Right hindlimb (tissue), 1 donor: Measurements from ENCODE around the gene NR6A1.
"Not testable (repeated sequence)": the region's sequence is repeated elsewhere in the genome, so short reads cannot be mapped to it uniquely, and the experiment has no call there.

Experiments used
- DNase-seq: peaks from one replicate; pipeline ENCODE4 v3.0.0-alpha.2; 2018

Gene NR6A1

DNA sequence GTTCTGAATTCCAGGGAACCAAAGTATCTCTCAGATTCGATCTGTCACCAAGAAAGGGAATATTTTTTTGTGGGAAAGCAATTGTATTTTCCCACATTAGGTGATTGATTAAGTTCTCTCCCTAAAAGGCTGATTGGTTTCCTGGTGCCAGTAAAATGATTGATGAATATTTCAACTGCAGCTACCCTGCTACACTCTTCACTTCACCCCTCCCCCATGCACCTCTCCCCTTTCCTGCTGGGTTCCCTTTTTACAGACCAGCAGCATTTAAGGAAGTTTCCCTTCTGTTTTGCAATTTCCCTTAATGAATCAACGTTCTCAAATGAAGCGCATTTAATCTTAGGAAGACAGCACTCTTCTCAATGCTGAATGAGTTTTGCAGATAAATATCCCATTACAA, 13.1 kb downstream of the NR6A1 start:
- DNase-seq = no peak

DNA sequence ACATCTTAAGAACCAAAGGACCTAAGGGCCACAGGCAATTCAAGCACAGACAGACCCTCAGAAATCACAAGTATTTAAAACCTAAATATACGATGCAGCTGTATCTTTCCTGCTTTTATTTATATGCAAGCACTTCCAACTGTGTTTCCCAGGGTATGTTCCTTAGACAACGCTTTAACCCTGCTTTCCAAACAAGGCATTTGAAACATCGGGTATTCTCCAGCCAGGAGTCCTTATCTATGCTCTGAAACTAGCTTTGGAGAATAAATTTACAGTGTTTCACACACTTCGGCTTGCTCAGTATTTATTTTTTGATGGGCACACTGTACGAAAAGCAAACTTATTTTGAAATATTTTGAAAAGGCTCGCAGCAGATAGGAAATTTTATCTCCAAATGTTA, 13.5 kb downstream of the NR6A1 start:
- DNase-seq = no peak

DNA sequence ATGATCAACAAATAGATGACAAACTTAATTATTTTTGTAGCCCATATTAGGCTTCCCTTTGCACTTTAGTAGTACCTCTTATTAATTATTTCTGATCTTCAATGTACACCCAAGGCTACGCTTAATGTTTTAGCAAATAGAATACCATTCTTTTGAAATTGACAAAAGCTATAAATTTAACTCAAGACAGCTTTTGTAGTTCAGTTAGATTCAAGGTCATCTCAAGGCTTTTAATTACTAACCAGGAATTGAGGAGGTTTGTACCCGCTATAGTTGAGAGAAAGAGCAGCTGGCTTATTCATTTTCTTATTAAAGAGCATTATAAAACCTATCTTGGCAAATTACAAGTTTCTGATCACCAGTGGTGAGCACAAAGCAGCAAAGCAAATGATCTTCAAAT, 15.1 kb downstream of the NR6A1 start:
- DNase-seq = no peak

DNA sequence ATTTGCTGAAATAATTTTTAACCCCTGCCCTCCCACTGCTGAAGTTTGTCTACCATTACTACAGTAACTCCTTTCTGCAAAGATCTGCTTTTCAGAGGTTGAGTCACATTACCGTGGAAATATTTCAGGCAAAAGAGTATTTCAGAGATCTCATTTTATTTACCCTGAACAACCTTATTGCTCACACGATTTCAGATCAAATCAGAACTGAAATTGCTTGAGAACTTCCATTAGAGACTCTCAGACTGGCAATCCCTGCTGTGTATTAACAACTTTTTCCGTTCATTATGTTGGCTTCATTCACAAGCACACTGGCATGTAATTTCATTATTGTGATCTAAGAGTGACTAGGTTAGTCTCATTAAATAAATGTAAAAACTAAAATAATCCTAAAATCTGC, 16.1 kb downstream of the NR6A1 start:
- DNase-seq = no peak

DNA sequence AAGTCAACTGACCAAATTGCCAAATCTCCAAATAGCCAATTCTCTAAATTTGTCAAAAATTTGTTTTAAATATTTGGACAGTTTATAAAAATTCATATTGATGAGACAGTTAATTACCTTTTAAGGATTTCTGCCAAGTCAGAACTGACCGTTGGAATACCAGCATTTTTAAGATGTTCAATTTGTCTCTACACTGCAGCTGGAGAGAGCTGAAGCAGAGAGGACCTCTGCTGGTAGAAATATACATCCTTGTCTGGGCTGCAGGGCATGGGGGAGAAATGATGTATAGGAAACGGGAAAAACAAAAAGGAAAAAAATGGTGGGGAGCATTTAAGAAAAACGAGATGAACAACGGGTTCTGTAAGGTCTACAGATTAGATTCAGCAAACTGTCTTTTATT, 16.8 kb downstream of the NR6A1 start:
- no peak for DNase-seq

DNA sequence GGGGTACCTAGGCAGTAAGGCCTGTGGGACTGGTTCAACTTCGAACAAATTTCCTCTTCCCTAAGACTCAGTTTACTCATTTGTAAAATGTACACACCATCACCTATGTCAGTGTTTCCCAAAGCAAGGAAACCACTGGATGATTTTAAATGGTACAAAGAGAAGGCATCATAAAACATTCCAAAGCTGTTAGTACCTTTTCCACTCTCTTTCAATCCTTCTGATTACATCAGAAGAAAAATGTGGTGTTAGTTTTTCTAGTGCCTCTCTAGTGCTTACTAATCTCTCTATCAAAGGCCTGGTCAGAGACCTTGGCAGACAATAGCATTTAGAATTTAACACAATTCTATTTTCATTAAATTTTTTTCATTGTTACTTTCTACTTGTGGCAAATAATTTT, 18.1 kb downstream of the NR6A1 start:
- DNase-seq = no peak

DNA sequence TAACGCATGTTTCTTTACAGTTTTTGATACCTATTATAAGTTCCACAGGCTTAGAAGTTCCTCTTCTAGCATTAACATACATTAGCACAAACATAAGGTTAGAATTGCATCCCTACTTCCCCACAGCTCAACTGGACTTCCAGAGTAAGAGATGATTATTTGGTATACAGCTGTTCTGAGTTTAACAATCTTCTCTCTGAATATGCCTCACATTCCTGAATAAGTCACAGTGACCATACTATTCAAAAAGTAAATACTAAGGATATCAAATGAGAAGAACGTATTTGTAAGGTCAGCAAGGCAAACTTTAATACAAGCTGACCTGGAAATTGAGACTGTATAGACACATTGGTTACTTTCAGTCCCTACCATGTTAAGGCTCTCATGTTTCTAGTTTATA, 21.3 kb downstream of the NR6A1 start:
- no peak for DNase-seq

DNA sequence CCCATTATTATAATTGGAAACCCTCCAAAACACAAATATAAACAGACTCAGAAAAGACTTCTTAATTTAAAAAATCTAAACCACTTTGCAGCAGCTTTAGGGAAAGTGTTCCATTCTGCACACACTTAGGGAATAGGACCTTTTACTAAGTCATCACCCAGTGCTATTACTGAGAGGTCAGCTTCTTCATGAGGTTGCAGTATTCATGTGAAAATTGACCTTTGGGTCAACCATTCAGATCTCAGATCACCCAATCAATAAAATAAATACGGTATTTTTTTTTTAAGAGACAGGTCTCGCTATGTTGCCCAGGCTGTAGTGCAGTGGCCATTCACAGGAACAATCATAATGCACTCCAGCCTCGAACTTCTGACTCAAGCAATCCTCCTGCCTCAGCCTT, 21.8 kb downstream of the NR6A1 start:
- no peak for DNase-seq

DNA sequence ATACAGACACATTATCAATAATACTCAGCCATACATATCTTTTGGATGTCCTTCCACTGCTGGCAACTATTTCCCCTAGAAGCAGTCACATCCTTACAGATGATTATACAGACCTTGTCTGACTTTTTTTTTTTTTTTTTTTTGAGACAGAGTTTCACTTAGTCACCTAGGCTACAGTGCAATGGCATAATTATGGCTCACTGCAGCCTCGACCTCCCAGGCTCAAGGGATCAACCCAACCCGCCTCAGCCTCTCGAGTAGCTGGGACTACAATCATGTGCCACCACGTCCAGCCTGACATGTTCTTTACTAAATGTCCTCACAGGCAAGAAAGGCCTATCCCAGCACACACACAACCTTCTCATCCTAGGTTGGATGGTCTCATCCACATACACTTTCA, 24.0 kb downstream of the NR6A1 start:
- DNase-seq = no peak

DNA sequence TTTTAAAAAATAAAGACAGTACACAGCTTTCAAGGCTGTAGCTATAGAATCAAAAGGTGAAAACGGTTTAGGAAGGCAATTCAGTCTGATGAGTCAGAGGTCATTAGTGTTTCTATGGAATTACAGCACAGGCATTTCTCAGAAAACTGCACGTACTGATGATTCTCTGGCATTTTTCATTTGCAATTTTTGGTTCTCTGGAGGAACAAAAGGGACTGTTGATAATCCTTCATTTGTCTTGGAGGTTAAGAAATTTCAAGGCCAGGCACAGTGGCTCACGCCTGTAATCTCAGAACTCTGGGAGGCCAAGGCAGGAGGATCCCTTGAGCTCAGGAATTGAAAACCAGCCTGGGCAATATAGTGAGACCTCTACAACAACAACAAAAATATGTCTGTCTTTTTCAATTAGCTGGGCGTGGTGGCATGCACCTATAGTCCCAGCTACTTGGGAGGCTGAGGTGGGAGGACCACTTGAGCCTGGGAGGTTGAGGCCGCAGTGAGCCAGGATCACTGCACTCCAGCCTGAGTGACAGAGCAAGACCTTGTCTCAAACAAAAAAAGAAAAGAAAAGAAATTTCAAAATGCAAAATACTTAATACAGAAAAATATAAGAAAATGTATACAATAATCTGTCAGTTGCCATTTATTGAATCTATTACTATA, 27.3 kb downstream of the NR6A1 start:
- no peak for DNase-seq

DNA sequence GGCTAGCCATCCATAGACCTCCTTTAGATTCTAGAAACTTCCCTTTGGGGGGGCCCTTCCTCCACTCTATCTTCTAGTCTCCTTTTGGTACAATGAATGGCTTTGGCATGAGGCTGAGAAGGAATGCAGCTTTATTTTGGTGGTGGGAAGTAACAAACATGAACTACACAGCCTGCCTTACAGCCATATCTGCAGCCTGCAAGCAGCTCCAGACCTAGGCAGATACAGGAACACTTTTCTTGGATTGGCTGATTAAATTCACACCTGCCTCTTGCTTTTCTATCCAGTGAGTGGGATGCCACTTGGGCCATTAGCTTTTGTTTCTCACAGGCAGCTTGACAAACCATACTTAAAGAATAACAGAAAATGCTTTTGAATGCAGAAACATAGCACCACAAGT, 28.2 kb downstream of the NR6A1 start:
- DNase-seq = no peak

DNA sequence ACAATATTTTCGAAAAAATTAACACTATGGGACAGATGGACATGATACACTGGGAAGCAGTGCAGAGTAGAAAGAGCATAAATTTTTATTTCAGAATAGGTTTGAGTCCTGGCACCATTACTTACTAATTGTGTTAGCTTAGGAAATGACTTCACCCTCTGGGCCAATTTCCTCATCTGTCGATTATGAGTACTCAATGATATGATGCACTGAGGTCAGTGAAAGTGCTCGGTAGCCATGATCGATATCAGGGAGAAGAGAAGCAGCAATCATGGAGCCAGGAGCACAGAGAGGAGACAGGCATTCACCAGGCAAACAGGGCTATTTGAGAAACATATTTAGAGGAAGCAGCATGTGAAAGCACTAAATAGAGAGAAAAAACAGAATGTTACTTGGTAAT, 29.4 kb downstream of the NR6A1 start:
- DNase-seq = no peak

DNA sequence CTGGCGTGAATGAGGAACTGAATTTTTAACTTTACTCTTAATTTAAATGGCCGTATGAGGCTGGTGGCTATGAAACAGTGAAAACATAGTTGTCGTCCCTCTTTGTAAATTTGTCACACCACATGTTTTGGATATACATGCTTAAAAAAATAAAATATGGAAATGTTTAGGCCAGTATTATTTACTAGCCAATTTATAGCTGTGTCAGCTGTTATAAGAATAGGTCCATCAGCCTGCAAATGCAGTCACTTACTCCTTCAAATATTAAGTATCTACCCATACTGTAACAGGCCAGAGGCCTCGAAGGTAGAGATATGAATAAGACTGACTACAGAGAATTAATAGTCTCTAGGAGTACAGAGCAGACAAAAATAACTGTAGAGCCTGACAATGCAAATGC, 30.0 kb downstream of the NR6A1 start:
- DNase-seq = no peak

DNA sequence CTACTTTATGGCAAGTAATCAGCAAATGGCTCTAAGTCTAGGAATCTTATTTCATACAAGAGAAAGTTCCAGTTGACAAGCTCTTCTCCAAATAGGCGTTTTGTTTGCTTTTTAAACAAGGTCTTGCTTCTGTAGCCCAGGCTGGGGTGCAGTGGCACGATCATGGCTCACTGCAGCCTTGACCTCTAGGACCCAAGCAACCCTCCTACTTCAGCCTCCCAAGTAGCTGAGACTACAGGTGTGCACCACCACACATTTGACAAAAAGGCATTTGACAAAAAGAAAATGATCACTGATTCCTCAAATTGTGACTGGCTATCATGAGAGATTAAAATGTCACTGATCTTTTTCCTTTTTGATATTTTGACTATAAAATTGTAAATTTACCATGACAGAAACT, 31.8 kb downstream of the NR6A1 start:
- DNase-seq = no peak

DNA sequence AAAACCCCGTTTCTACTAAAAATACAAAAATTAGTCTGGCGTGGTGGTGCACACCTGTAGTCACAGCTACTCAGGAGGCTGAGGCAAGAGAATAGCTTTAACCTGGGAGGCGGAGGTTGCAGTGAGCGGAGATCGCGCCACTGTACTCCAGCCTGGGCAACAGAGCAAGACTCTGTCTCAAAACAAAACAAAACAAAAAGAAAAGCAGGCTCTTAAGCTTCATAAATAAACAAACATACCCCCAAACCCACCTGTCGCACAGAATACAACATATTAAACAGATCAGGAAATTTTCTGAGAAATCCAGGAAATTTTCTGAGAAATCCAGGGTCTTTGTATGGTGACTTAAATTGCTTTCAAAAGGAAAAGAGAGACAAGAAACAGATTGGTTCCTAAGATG, 33.0 kb downstream of the NR6A1 start:
- DNase-seq = not testable (repeated sequence)

DNA sequence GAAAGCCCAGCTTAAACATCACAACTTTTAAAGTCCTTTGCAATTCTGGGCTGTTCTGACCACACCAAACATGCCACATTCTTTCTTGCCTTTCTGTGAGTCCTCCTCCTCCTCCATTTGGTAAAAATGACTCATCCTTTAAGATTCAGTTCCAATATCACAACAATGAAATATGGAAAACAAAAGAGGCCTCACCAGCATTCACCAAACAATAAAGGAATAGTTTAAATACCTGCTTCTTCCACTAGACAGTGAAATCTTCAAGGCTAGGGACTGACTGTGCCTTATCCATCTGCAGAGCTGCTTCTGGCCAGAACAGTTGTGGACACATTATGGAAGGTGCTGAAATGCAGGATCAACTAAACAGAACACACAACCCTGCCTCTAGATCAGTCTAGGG, 36.0 kb downstream of the NR6A1 start:
- DNase-seq = no peak

DNA sequence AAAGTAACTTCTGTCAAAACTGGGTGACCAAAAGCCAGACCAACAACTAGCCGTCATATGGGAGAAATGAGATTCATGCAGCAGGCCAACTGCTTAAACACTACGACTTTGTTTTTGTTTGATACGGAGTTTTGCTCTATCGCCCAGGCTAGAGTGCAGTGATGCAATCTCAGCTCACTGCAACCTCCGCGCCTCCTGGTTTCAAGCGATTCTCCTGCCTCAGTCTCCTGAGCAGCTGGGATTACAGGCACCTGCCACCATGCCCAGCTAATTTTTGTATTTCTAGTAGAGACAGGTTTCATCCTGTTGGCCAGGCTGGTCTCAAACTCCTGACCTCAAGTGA, 36.4 kb downstream of the NR6A1 start:
- DNase-seq = not testable (repeated sequence)

DNA sequence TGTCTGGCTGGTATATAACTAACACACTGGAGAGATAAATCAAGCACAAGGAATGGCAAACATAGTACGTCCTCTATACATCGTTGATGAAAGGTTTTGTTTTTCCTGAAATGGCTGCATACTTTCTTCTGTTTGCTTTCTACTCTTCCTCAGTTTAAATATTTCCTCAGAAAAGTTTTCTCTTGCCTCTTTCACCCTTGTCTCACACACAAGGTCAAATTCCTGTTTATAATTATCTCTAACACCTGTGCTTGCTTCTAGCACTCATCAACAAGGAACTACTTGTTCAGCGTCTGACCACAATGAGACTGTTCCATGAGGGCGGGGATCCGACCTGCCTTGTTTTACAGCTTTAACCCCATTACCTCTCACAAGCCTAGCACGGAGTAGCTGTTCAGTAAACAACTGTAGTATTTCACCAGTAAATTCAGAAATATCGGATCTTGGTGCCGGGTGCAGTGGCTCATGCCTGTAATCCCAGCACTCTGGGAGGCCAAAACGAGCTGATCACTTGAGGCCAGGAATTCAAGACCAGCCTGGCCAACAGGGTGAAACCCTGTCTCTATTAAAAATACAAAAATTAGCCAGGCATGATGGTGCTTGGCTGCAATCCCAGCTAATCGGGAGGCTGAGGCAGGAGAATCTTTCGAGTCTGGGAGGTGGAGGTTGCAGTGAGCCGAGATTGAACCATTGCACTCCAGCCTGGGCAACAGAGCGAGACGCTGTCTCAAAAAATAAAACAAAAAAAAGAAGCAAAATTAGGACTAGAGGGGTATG, 37.0 kb downstream of the NR6A1 start:
- DNase-seq = no peak

DNA sequence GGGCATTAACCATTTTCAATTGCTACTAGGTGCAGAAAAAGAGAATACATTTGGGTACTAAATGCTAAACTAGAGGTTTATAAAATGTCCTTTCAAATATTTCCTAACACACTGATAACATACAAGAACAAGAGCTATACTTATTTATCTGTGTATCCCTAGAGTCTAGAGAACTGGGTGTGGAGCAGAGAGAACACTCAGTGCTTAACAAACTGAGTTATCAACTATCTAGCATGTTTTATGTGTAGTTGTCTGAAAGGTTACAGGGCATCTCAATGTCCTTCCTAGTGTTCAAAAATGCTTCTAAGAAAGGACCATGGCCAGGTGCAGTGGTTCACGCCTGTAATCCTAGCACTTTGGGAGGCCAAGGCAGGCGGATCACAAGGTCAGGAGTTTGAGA, 40.3 kb downstream of the NR6A1 start:
- DNase-seq = no peak

DNA sequence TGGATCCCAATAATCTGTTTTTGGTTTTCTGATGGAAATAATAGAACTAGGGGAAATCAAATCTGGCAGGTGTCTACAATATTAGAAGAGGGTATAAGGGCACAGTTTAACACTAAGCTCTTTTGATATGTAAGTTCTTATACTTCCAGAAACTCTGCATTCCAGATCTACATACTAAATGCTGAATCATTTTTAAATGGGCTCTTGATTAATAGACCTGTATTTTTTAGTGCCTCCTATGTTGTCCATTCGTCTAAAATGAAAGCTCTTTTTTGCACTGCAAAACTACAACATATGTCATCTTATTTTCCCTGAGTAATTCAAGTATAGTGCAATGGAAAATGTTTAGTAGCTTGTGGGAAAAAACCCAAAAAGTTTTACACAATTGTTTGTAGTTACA, 44.2 kb downstream of the NR6A1 start:
- no peak for DNase-seq

DNA sequence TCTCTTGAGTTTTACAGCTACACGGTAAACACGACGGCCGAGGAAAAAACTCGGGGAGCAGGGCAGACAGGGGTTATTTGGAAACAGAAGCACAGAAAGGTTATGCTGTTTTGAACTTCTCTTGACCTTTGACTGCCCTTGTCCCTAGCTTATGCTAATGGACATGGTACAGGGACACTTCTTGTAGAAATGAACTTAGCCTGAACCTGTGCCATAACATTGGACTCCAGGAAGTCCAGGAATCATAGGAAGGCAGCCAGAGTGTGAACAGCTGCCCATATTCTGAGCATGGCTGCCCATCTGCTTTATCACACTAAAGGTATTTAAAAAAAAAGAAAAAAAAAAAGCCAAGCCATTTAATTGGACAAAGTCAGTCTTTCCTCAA, 46.1 kb downstream of the NR6A1 start:
- DNase-seq = no peak

DNA sequence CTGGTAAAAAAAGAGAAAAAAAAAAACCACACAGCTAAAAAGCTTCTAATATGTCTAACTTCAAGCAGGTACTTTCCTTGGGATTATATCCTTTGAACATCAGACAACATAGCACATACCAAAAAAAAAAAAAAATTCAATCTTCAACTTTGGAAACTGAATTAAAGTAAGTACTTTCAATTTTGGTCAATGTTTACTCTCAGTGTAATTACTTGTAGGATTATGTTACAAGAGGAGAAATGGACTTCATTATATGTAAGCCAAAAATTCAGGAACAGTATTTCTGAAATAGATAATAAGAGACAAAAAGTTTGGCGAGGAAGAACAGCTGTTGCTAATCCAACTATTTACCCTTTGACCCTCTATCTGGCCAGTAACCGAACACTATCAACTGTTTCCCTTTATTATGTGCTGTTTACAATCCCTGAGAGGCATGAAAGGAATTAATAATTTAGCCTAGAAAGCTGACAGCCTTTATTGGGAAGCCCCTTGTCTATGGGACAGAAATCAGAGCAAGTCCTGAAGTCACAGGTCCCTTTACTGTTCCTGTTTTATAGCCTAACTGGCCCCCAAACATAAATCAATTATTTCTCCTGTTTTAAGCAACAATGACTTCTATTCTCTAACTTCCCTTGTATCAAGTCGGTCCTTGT, 46.6 kb downstream of the NR6A1 start:
- no peak for DNase-seq

DNA sequence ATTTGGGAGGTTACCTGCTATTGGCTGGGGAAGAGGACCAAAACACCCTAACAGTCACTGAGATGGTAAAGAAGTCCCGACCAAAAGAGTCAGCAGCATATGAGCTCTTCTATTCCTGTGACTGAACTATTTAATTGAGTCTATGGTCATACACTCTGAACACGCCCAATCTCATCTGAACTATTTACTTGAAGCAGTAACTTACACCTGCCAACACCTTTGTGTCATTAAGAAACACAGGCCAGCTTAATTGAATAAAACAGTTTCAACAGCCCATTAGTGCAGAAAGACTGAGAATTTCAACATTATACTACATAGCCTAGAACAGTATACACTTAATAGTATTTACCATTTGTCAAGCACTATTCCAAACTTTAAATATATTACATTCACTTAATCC, 47.8 kb downstream of the NR6A1 start:
- no peak for DNase-seq

DNA sequence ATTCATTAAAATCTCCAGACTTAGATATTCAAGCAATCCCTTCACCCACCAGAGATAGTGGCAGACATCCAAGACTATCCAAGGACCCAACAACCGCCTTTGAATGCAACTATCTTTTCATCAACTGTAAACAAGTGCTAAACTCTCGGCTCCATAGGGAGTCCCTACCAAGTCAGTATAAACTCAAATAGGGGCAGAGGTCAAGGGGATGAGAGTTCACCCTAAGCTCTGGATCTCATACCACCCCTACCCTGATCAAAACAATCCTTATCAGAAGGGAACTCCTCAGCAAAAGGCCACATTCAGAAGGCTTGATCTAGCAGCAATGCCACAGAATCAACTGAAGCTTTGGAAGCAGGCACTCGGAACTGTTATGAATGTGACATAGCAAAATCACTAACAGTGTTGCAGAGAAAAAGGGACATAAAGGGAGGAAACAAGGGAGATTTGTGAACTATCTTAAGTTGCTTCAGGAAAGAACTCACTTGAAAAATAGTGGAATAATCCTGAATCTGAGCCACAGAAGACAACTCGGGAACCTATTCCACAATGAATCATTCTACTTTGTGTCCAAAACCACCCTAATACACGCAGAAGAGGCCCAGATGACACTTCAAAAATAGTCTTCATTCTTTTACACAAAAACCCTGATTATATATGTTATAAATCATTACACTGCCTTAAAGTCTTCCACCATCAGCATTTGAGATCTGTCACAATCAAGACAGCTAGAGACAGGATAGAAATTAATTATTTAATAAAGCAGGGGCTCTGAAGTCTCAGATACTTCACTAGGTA, 49.8 kb downstream of the NR6A1 start:
- DNase-seq = no peak
